ENCODE data around the gene WNT9A.
A peak's percentile ranks its signal among the peaks of the same experiment; 100 is the strongest.

WNT9A gene

GRCh38 chr1:227887697-227888403 lies 59.9 kb downstream of the WNT9A start:
- no peaks in the 10 kb centered on the region for H3K27me3 ChIP-seq
- no peaks in the 10 kb centered on the region for H3K9me3 ChIP-seq
- H3K4me1 ChIP-seq: no peaks in the 10 kb centered on the region
- DNase-seq: no peak
- no peaks in the 10 kb centered on the region for H3K36me3 ChIP-seq
- TF ChIP-seq, protein P1, sequence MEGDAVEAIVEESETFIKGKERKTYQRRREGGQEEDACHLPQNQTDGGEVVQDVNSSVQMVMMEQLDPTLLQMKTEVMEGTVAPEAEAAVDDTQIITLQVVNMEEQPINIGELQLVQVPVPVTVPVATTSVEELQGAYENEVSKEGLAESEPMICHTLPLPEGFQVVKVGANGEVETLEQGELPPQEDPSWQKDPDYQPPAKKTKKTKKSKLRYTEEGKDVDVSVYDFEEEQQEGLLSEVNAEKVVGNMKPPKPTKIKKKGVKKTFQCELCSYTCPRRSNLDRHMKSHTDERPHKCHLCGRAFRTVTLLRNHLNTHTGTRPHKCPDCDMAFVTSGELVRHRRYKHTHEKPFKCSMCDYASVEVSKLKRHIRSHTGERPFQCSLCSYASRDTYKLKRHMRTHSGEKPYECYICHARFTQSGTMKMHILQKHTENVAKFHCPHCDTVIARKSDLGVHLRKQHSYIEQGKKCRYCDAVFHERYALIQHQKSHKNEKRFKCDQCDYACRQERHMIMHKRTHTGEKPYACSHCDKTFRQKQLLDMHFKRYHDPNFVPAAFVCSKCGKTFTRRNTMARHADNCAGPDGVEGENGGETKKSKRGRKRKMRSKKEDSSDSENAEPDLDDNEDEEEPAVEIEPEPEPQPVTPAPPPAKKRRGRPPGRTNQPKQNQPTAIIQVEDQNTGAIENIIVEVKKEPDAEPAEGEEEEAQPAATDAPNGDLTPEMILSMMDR (IDR thresholded peaks at IDR 0.05; ENCODE audit: low read depth, low read length): no peak
- no peak overlapping the region for H3K4me3 ChIP-seq (ENCODE audit: low read depth, low read length)

DNA sequence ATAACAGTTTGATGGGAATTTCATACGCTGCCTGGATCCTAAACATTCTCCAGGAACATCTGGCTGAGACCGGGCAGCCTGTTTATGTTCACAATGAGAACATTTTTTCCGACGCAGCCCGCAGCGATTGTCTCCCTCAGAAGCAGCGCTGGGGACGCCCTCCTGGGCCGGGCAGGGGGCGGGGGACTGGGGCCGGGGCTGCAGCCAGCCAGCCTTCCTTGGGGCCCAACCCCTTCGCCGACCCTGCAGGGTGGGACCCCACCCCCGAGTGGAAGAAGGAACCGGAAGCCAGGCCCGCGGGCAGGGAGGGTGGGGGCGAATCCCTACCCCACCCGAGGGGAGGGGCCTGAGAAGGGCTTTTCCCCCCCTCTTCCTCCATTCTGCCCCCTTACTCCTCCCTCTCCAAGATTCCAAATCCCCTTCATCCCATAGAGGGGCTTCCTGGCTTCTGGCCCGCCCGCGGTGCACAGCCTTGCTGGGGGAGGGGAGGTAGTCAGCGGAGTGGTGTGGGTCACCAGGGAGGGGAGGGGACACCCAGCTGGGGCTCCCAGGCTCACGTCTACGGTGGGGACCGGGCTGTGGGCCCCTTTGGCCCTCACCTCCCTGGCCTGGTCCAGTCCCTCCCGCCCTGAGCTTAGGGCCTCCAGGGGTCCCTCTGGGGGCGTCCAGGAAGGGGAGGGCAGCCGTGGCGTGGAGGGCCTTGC lies 60.6 kb downstream of the WNT9A start:
- Histone ChIP-seq H3K36me3 (no peaks in the 10 kb centered on the region), H3K4me3 (ENCODE audit: low read depth, low read length) (no peak overlapping the region), H3K4me1 (no peaks in the 10 kb centered on the region), H3K27me3 (no peaks in the 10 kb centered on the region), H3K9me3 (no peaks in the 10 kb centered on the region)
- TF ChIP-seq, protein P1 (IDR thresholded peaks at IDR 0.05; ENCODE audit: low read depth, low read length): no peak
- peak; percentile 18 for DNase-seq

GRCh38 chr1:227886503-227886961 lies 61.2 kb downstream of the WNT9A start:
- no peaks in the 10 kb centered on the region for H3K27me3 ChIP-seq
- H3K4me3 ChIP-seq (ENCODE audit: low read depth, low read length): no peak overlapping the region
- TF ChIP-seq, protein P1 (IDR thresholded peaks at IDR 0.05; ENCODE audit: low read depth, low read length): no peak
- peak; percentile 6 for DNase-seq
- H3K9me3 ChIP-seq: no peaks in the 10 kb centered on the region
- no peaks in the 10 kb centered on the region for H3K4me1 ChIP-seq
- H3K36me3 ChIP-seq: no peaks in the 10 kb centered on the region

DNA sequence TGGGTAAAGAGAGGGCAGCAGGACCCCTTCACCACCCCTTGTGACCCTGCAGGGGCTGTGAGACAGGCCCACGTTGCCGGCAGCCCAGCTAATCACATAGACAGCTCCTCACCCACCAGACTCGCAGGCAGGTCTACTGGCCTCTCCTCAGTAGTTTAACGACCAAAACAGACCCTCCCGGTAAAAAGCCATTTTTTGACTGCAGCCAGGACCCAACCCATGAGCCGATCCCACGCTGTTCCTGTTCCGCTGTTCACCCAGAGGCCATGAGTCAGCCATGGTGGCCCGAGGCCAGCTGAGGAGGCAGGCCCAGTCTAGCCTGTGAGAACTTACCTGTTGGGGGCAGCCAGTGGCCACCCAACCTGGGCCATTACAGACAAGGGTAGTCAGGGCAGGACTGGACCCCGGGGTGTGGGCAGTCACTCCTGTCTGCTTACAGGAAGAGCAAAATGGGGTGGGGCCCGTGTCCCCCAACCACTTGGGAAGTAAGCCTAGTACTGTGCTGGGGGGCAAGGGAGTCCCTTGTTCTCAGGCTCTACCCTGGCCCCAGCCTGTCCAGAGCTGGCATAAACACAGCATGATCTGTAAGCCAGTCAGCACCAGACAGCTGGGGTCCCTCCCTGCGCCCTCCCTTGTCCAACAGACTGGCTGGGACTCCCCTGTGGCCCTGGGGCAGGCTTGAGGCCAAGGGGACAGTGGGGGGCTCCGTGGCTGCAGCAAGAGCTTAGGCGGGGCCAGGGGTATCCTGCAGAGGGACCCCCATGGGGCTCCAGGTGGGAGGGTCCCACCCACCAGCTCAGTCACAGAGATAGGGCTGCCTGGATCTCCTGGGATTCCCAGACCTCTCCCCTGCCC lies 61.9 kb downstream of the WNT9A start:
- peak; percentile 6 for DNase-seq
- TF ChIP-seq, protein P1 (IDR thresholded peaks at IDR 0.05; ENCODE audit: low read depth, low read length): no peak
- H3K27me3 ChIP-seq: no peaks in the 10 kb centered on the region
- no peaks in the 10 kb centered on the region for H3K36me3 ChIP-seq
- no peaks in the 10 kb centered on the region for H3K4me1 ChIP-seq
- no peaks in the 10 kb centered on the region for H3K9me3 ChIP-seq
- no peak overlapping the region for H3K4me3 ChIP-seq (ENCODE audit: low read depth, low read length)

DNA sequence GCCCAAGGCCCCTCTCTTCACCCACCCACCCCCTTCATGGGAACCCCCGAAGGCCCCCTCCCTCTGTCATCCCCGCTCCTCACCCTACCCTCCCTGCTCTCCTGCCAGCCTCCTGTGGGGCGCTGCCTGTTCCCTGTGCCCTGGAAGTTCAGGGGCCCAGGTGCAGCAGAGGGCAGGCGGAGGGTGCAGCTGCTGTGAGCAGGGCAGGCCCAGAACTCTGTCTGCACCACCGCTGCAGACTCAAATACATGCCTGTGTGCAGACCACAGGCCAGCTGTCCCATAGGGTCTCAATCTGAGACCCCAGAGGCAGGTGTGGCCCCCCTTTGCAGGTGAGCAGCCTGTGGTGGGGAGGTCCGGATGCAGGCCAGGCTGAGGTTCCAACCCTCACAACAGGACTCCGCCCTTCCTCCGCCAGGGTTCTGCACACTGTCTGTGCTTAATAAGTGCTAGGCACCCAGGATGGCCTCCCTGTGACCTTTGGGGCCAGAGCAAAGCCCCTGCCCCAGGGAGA lies 62.5 kb downstream of the WNT9A start:
- Histone ChIP-seq H3K4me1 (no peaks in the 10 kb centered on the region), H3K4me3 (ENCODE audit: low read depth, low read length) (no peak overlapping the region), H3K9me3 (no peaks in the 10 kb centered on the region), H3K27me3 (no peaks in the 10 kb centered on the region; the same call in 1 of the 2 replicates), H3K36me3 (no peaks in the 10 kb centered on the region)
- no peak for DNase-seq
- TF ChIP-seq, protein P1 (IDR thresholded peaks at IDR 0.05; ENCODE audit: low read depth, low read length): no peak

All from BE2C (cell line).